ENCODE results near the gene RPL5.

- TF ChIP-seq CTCF (tag by site-specific recombination; IDR thresholded peaks at IDR 0.05) (no peak), ZNF600 (tag by site-specific recombination; IDR thresholded peaks at IDR 0.05) (no peak), ZBTB21 (tag by site-specific recombination; IDR thresholded peaks at IDR 0.05) (no peak), ZNF24 (tag by site-specific recombination; IDR thresholded peaks at IDR 0.05) (no peak), ATF2 (tag by site-specific recombination; IDR thresholded peaks at IDR 0.05; ENCODE audit: low read depth) (no peak), GLI4 (tag by site-specific recombination; IDR thresholded peaks at IDR 0.05) (no peak), ZNF747 (tag by site-specific recombination; IDR thresholded peaks at IDR 0.05) (no peak), ZNF112 (tag by site-specific recombination; IDR thresholded peaks at IDR 0.05) (no peak), ZNF768 (tag by site-specific recombination; IDR thresholded peaks at IDR 0.05) (no peak), PRDM1 (tag by site-specific recombination; IDR thresholded peaks at IDR 0.05) (no peak), MEIS1 (CRISPR knock-in tag; IDR thresholded peaks at IDR 0.05; ENCODE audit: borderline replicate concordance) (no peak), YY1 (tag by site-specific recombination; IDR thresholded peaks at IDR 0.05) (no peak), PRDM2 (tag by site-specific recombination; IDR thresholded peaks at IDR 0.05; ENCODE audit: borderline replicate concordance) (no peak)
Measured at GRCh38 chr1:92877081-92877711, 45.4 kb downstream of the RPL5 start.
